ENCODE measurements around the gene ADRB2.

DNA sequence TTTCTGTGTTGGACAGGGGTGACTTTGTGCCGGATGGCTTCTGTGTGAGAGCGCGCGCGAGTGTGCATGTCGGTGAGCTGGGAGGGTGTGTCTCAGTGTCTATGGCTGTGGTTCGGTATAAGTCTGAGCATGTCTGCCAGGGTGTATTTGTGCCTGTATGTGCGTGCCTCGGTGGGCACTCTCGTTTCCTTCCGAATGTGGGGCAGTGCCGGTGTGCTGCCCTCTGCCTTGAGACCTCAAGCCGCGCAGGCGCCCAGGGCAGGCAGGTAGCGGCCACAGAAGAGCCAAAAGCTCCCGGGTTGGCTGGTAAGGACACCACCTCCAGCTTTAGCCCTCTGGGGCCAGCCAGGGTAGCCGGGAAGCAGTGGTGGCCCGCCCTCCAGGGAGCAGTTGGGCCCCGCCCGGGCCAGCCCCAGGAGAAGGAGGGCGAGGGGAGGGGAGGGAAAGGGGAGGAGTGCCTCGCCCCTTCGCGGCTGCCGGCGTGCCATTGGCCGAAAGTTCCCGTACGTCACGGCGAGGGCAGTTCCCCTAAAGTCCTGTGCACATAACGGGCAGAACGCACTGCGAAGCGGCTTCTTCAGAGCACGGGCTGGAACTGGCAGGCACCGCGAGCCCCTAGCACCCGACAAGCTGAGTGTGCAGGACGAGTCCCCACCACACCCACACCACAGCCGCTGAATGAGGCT, at the start of gene ADRB2:
- TF ChIP-seq, protein P1, sequence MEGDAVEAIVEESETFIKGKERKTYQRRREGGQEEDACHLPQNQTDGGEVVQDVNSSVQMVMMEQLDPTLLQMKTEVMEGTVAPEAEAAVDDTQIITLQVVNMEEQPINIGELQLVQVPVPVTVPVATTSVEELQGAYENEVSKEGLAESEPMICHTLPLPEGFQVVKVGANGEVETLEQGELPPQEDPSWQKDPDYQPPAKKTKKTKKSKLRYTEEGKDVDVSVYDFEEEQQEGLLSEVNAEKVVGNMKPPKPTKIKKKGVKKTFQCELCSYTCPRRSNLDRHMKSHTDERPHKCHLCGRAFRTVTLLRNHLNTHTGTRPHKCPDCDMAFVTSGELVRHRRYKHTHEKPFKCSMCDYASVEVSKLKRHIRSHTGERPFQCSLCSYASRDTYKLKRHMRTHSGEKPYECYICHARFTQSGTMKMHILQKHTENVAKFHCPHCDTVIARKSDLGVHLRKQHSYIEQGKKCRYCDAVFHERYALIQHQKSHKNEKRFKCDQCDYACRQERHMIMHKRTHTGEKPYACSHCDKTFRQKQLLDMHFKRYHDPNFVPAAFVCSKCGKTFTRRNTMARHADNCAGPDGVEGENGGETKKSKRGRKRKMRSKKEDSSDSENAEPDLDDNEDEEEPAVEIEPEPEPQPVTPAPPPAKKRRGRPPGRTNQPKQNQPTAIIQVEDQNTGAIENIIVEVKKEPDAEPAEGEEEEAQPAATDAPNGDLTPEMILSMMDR (IDR thresholded peaks at IDR 0.05; ENCODE audit: low read length) = no peak
- TF ChIP-seq EZH2 (IDR thresholded peaks at IDR 0.05; ENCODE audit: borderline replicate concordance, low read length) = no peak
